RWPE1 (cell line): ENCODE data around the gene PRR16.

Source experiments
- CTCF ChIA-PET: fragments of 350-600 bp; sonication (Branson Sonifier 250); formaldehyde crosslinking; extraction: SDS; loops from one replicate; lab custom pipeline; 2021; lab: Yijun Ruan, JAX
- POLR2A ChIA-PET: fragments of 400-600 bp; formaldehyde crosslinking; extraction: SDS; loops from one replicate; lab custom pipeline; 2020; ENCODE audit warnings: antibody characterized with exemption; ENCODE audit not compliant: low non-redundant PET; lab: Yijun Ruan, JAX
- DNase-seq: peaks from one replicate; pipeline ENCODE4 v3.0.0; 2012; ENCODE audit warnings: low spot score
- H3K27ac ChIP-seq: fragments of 450-650 bp; 2 replicates; pipeline ENCODE4 v1.5.1; 2017
- TF ChIP-seq, protein P1 (sequence below): fragments of 450-650 bp; conservative IDR thresholded peaks from 2 replicates; pipeline ENCODE4 v1.5.1; 2017; ENCODE audit warnings: low read depth, mild to moderate bottlenecking

PRR16 gene

DNA sequence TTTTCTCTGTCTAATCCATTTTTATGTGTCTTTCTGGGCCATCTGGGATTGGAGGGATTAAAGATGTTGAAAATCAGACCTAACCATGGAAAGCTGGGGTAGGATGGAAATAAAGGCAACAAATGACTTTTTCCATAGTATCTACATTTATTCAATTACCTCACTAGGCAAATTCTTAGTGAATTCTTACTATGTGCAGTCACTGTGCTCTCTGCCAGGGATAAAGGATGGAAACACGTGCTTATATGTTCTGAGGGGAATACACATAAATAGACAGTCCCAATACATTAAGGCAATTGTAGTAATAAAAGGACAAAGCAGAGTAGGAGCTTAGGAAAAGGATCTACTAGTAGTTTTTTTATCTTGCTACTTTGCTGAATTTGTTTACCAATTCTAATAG is 214.2 kb downstream of the PRR16 start:
- H3K27ac ChIP-seq: no peak overlapping the region
- CTCF ChIA-PET: interaction anchor here (0.8 kb wide), 1 partner anchor 26 kb away, joined by 3 read pairs; no protein-coding TSS in a partner anchor
- TF ChIP-seq, protein P1, sequence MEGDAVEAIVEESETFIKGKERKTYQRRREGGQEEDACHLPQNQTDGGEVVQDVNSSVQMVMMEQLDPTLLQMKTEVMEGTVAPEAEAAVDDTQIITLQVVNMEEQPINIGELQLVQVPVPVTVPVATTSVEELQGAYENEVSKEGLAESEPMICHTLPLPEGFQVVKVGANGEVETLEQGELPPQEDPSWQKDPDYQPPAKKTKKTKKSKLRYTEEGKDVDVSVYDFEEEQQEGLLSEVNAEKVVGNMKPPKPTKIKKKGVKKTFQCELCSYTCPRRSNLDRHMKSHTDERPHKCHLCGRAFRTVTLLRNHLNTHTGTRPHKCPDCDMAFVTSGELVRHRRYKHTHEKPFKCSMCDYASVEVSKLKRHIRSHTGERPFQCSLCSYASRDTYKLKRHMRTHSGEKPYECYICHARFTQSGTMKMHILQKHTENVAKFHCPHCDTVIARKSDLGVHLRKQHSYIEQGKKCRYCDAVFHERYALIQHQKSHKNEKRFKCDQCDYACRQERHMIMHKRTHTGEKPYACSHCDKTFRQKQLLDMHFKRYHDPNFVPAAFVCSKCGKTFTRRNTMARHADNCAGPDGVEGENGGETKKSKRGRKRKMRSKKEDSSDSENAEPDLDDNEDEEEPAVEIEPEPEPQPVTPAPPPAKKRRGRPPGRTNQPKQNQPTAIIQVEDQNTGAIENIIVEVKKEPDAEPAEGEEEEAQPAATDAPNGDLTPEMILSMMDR: no peak
- no peak for DNase-seq
- POLR2A ChIA-PET: no interaction called here

DNA sequence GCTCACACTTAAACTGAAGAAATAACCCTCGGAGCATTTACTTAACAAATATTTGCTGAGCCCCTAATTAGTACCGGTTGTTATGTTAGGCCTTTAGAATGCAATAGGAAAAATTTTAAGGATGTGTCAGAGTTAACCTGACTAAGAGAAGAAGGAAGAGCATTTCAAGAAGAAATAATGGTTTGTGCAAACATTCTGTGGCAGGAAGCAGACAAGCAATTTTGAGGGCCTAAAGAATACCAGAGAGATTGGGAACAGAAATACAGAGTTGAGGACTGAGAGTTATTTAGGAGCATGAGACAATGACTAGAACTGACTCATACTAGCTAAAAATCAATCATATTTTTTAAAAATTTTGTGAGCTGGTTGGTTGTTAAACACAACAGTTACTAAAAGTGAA is 218.8 kb downstream of the PRR16 start:
- H3K27ac ChIP-seq: no peak overlapping the region
- CTCF ChIA-PET: no interaction called here
- POLR2A ChIA-PET: no interaction called here
- DNase-seq: no peak
- TF ChIP-seq, protein P1: no peak

DNA sequence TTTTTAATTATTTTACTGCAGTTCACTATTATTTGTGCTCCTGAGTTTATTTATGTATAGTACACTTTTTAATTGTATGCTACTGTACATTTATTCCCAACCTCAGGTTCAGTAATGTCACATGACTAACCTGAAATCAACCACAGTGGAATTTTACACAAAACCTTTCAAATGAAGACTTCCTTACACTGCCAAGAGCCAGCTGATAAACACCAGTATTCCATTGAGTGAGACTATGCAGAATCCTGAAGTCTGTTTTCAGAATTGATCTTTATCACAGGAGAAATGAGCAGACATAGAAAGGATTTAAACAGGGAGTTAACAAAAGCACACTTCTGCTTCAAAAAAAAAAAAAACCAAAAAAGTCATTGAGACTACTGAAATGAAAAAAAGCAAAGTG is 219.5 kb downstream of the PRR16 start:
- no peak for DNase-seq
- TF ChIP-seq, protein P1: no peak
- H3K27ac ChIP-seq: no peak overlapping the region
- ChIA-PET CTCF (no interaction called here), POLR2A (no interaction called here)

DNA sequence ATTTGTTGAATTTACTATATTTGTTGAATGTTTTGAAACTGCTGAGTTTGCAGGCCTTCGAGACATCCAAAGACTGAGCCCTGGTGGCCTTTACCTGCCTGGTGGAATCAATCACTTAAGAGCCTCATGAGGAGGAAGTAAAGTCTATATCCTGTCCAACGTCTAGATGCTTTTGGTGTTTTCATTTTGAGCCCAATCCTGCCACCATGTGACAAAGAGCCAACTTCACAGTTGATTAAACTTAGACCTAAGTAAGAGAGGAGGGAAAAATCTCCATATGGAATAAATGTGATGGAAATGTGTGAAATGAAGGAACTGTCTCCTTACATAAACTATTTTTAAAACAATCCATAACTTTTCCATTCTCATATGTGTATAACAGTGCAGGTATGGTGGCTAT is 220.1 kb downstream of the PRR16 start:
- DNase-seq: no peak
- CTCF ChIA-PET: no interaction called here
- POLR2A ChIA-PET: no interaction called here
- H3K27ac ChIP-seq: no peak overlapping the region
- TF ChIP-seq, protein P1: no peak

DNA sequence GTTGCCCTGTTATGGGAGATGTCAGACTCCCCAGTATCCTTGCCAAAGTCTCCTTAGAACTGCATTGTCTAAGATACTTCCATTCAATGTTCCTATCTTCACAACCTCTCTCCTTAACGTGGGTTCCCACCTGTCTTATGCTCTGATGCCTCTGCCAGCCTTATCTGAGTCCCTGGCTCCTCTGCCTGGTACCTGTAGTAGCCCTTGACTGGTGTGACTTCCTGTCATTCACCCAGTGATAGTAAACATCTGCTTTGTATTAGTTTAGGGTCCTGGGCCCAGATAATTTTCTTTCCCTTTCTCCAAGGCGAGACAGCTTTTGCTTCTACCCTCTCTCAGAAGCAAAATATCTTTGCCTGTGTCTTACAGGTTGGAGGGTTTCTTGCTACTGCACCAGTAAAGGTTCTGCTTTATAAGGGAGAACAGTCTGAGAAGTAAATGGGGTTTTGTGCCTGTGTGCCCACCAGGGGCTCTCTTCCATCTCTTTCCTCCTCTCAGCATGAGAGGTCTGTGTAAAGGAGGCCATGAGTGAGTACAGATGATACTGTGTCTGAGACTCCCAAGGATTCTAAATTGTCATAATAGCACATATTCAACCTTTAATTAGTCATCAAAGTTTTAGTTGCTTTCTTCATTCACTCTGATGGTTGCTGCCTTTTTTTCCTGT is 220.8 kb downstream of the PRR16 start:
- no peak overlapping the region for H3K27ac ChIP-seq
- ChIA-PET CTCF (no interaction called here), POLR2A (no interaction called here)
- TF ChIP-seq, protein P1: 0 out of 2 replicates have a peak, but pooled peaks have one; percentile 11
- DNase-seq: no peak

DNA sequence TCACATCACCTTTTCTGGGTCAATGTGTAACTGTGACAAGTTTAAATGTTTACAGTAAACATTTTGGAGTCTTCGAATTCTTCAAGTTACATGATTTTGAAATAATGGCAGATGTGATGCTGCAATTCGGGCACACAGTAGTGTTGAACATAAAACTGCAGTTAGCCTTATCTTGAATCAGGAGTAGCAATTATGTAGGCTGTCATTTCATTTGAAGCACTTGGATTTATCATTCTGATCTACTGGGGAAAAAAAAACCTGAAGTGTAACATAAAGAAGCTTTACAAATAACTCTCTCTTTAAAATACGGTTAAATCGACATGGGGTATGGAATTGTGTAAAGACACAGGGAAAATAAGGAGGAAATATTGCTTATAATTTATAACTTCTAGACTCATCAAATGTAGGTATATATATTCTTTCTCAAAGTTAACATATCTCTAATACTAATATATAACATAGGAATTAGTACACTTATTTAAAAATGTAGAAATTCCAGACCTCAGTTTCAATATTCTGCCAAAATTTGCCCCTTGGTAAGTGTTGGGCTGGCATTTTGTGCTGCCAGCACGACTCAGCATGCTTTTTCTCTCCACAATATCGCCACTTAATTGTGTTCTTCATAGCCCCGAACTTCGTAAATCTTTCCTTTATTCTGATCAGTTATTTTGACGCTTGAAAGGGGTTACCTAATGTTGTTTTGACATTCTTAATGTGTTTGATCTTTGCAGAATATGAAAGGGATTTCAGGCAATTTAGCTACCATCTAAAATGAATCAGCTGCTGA is 226.7 kb downstream of the PRR16 start:
- POLR2A ChIA-PET: no interaction called here
- TF ChIP-seq, protein P1: no peak
- H3K27ac ChIP-seq: no peak overlapping the region
- no peak for DNase-seq
- CTCF ChIA-PET: interaction anchor here (0.5 kb wide), 1 partner anchor 1808 kb away, joined by 4 read pairs; no protein-coding TSS in a partner anchor
